Type B pancreatic cell (in vitro differentiated cells): ENCODE results near the gene RAX. TPM values are rescaled to one million over a fixed set of nuclear protein-coding genes. Genes with fewer than 3 reads are reported as not detected.

ENCODE experiments used
- DNase-seq: peaks from one replicate; pipeline ENCODE4 v3.0.0; 2021; ENCODE audit warnings: mixed read lengths; ENCODE audit not compliant: unreplicated experiment; ENCODE audit errors: extremely low spot score
- H3K27ac Mint-ChIP-seq: 2 replicates; pipeline ENCODE4 v1.8.0; 2021; ENCODE audit warnings: mild to moderate bottlenecking, mixed read lengths
- H3K27me3 Mint-ChIP-seq: 2 replicates; pipeline ENCODE4 v1.8.0; 2021; ENCODE audit warnings: mixed read lengths
- H3K36me3 Mint-ChIP-seq: 2 replicates; pipeline ENCODE4 v1.8.0; 2021; ENCODE audit warnings: mixed read lengths
- H3K4me1 Mint-ChIP-seq: one replicate; pipeline ENCODE4 v1.8.0; 2021; ENCODE audit warnings: mixed read lengths; ENCODE audit not compliant: unreplicated experiment
- H3K4me3 Mint-ChIP-seq: 2 replicates; pipeline ENCODE4 v1.8.0; 2021; ENCODE audit warnings: mild to moderate bottlenecking, mixed read lengths
- H3K9me3 Mint-ChIP-seq: 2 replicates; pipeline ENCODE4 v1.8.0; 2021; ENCODE audit warnings: mixed read lengths
- long read RNA-seq: library from polyadenylated mRNA; unstranded; transcript quantifications from one replicate; pipeline ENCODE4 v2.0.0, GENCODE V29; 2020
- total RNA-seq: library from RNA; stranded (reverse); gene quantifications from 2 replicates; pipeline ENCODE4 v1.2.1, GENCODE V29; 2021; ENCODE audit warnings: low replicate concordance
- TF ChIP-seq, protein P1 (sequence below): fragments of 200-600 bp; sonication (generic); conservative IDR thresholded peaks from 2 replicates; pipeline ENCODE4 v1.5.0; 2021; ENCODE audit warnings: antibody characterized with exemption, mild to moderate bottlenecking

The RAX gene
- not detected in 2 replicates for total RNA-seq
- long read RNA-seq, result 0 reads

DNA sequence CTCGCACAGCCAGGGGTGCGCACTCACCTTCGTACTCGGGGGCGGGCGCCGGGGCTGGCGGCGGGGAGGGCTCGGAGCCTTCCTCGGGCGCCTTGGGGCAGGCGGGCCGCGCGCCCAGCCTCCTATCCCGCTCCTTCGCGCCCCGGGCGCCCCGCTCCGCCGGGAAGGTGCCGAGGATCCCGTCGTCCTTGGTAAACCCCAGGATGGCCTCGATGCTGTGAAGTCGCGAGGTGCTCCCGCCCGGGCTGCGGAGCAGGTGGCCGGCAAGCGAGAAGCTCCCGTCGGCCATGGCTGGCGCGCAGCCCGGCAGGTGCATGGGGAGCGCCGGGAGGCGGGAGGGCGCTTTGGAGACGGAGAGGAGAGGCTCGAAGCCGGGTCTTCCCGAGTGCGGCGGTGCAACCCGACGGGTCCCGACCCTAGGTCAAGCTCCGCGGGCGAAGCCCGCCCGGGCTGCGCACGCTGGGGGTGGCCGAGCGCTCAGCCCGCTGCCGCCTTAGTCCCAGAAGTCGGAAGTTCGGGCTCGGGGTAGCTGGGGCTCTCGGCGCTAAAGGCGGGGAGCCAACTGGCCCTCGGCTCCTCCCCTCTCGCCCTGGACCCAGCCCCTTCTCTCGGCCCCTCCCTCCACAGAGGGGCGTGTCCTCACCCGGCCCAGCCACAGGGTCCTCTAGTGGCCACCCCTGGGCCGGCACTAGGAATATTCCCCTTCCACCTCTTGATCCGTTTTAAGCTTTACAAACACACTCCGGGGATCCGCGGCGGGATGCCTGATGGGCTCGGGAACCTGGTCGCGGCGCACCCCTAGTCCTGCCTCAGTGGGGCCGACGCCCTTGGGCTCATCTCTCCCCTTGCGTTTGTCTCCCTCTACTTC, at the start of gene RAX:
TSS of gene RAX (minus strand) at position 564 of the 868 bp plus-strand sequence. CDS start at position 316, 248 bp downstream.
- Mint-ChIP-seq H3K4me1 (peaks cover 15% of the 10 kb centered on the region), H3K27ac (no peak within 1 kb of the TSS), H3K4me3 (peak within 1 kb of the TSS; percentile 80), H3K27me3 (peaks cover 89% of the 10 kb centered on the region), H3K9me3 (no peaks in the 10 kb centered on the region), H3K36me3 (peaks cover 4% of the 10 kb centered on the region)
- TF ChIP-seq, protein P1, sequence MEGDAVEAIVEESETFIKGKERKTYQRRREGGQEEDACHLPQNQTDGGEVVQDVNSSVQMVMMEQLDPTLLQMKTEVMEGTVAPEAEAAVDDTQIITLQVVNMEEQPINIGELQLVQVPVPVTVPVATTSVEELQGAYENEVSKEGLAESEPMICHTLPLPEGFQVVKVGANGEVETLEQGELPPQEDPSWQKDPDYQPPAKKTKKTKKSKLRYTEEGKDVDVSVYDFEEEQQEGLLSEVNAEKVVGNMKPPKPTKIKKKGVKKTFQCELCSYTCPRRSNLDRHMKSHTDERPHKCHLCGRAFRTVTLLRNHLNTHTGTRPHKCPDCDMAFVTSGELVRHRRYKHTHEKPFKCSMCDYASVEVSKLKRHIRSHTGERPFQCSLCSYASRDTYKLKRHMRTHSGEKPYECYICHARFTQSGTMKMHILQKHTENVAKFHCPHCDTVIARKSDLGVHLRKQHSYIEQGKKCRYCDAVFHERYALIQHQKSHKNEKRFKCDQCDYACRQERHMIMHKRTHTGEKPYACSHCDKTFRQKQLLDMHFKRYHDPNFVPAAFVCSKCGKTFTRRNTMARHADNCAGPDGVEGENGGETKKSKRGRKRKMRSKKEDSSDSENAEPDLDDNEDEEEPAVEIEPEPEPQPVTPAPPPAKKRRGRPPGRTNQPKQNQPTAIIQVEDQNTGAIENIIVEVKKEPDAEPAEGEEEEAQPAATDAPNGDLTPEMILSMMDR, result peak; percentile 70
- no peak for DNase-seq

DNA sequence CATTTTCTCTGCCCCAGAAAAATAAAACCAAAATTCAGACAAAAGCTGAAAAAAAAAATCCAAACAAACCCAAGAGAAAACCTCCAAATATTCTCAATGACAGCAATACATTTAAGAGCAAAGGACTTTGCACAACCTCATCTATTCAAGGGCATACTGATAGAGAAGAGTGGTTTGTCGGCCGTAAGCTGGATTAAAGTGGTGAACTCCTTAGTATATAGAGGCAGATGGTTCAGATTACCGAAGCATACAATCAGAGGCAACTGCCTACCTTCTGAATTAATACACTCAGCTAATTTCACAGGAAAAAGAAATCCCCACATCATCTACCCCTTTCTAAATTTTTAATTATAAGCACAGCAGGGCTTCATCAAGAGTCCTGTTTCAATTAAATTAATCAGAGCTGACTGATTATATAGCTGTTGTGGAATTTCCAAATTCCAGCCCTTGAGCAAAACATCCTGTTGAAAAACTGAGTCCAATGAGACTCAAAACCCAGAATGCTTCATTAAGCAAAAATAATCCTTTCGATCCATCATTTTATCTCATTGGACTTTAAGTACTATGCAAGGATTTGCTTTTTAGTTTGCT, 45.3 kb upstream of the RAX start, which contains the start of gene CPLX4:
TSS of gene CPLX4 (minus strand) at position 190 of the 591 bp plus-strand sequence. CDS start at position 3, 187 bp downstream.
- H3K36me3 Mint-ChIP-seq, result no peaks in the 10 kb centered on the region
- no peak within 1 kb of the TSS for H3K4me3 Mint-ChIP-seq
- DNase-seq, result no peak
- H3K27ac Mint-ChIP-seq, result no peak within 1 kb of the TSS
- no peaks in the 10 kb centered on the region for H3K9me3 Mint-ChIP-seq
- peaks cover 4% of the 10 kb centered on the region for H3K27me3 Mint-ChIP-seq
- TF ChIP-seq, protein P1, result no peak
- H3K4me1 Mint-ChIP-seq, result no peaks in the 10 kb centered on the region

DNA sequence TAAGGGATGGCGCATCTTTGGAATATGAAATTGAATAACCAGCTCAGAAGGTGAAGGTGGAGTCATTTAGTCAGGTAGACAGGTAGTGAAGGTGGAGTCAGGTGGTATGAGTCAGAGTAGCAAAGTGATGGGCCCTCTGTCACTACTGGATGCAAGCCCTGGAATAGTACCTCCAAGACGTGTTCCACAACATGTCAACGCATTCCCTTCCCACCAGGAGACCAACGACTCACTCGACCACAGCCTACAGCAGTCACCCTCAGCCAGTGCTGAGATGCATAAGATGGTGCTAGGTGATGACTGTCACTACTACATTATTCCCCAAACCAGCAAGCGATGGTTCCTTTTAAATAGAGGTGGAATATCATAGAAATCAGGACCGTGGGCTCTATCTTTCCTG, 38.4 kb upstream of the RAX start:
- TF ChIP-seq, protein P1, result no peak
- H3K36me3 Mint-ChIP-seq, result no peaks in the 10 kb centered on the region
- no peak overlapping the region for H3K4me3 Mint-ChIP-seq
- no peaks in the 10 kb centered on the region for H3K4me1 Mint-ChIP-seq
- peaks cover 43% of the 10 kb centered on the region for H3K27me3 Mint-ChIP-seq
- no peaks in the 10 kb centered on the region for H3K9me3 Mint-ChIP-seq
- no peak for DNase-seq
- H3K27ac Mint-ChIP-seq, result no peak overlapping the region

DNA sequence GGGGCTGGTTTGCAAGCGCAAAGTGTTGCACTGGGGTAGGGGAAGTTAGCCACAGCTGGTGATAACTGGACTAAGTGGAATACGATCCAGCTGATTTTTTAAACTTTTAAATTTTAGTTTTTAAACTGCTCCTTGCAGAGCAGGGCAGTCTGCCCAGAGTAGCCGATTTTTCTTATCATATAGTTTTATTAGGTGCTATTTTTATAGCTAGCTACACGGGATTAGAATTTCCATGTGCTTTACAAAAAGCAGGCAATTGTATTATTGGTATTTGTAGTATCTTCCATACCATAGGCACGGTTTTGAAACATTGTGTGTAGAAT, 35.6 kb upstream of the RAX start:
- Mint-ChIP-seq H3K4me1 (no peaks in the 10 kb centered on the region), H3K27me3 (peaks cover 64% of the 10 kb centered on the region), H3K36me3 (no peaks in the 10 kb centered on the region), H3K9me3 (no peaks in the 10 kb centered on the region), H3K4me3 (peak overlapping the region; percentile 66), H3K27ac (no peak overlapping the region)
- no peak for DNase-seq
- TF ChIP-seq, protein P1, result no peak

DNA sequence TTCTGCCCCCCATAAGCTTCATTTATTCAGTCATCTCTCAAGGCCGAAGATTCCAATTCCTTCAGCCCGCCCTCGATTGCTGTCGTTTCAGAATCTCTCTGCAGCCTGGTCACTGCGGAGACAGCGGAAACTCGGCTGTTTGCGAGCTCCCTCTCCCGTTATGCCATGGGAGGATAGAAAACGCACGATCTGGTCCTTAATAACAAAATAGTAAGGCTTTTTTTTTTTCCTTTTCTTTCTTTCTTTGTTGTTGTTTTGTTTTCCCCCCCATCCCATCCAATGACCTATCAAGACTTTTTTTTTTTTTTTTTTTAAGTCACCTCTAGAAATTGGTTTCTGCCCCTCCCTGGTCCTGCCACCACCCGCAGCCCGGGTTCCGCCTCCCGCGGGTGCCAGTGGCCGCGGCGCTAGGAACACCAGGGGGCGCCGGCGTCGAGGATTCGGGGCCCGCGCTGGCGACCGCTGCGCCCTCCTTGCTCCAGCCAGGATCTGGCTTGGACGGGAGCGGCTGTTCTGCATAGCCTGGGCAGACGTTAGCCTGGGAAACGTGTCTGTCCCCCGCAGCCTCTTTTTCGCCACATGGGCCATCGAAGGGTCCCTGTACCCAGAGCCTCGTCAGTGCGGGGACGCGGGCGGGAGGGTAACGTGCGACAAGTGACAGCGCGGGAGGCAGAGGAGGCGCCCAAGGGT, 35.1 kb upstream of the RAX start:
- Mint-ChIP-seq H3K4me1 (no peaks in the 10 kb centered on the region), H3K36me3 (no peaks in the 10 kb centered on the region)

More for the DNA sequence above, 35.1 kb upstream of the RAX start:
- H3K27me3 Mint-ChIP-seq, result peaks cover 66% of the 10 kb centered on the region
- DNase-seq, result peak; percentile 88
- TF ChIP-seq, protein P1, result peak; percentile 94
- no peaks in the 10 kb centered on the region for H3K9me3 Mint-ChIP-seq
- no peak overlapping the region for H3K27ac Mint-ChIP-seq
- H3K4me3 Mint-ChIP-seq, result peak overlapping the region; percentile 66
